NCI-H2107 treated with DMSO at 0.1 percent for 48 hours (cell line): ENCODE measurements around the gene DMXL2.
"Not testable (repeated sequence)": the region's sequence is repeated elsewhere in the genome, so short reads cannot be mapped to it uniquely, and the experiment has no call there.

Experiments used
- DNase-seq: peaks from one replicate; lab custom pipeline; 2025; ENCODE audit not compliant: unreplicated experiment; lab: John Stamatoyannopoulos, UW

Gene DMXL2

GRCh38 chr15:51625236-51625635, 2.7 kb upstream of the DMXL2 start:
- no peak for DNase-seq

- DNase-seq: no peak
Observed at GRCh38 chr15:51624022-51624421, 1.5 kb upstream of the DMXL2 start.

GRCh38 chr15:51623386-51623938, 891 bp upstream of the DMXL2 start:
- no peak for DNase-seq

- DNase-seq: peak; percentile 7
Observed at GRCh38 chr15:51621936-51622603, 501 bp downstream of the DMXL2 start.

- DNase-seq: no peak
Observed at GRCh38 chr15:51621155-51621765, 1.3 kb downstream of the DMXL2 start.

GRCh38 chr15:51620641-51621040, 1.9 kb downstream of the DMXL2 start:
- DNase-seq: peak; percentile 6

- no peak for DNase-seq
Observed at GRCh38 chr15:51620122-51620521, 2.4 kb downstream of the DMXL2 start.

- DNase-seq: no peak
Observed at GRCh38 chr15:51619331-51620035, 3.1 kb downstream of the DMXL2 start.

- no peak for DNase-seq
Observed at GRCh38 chr15:51617886-51618285, 4.7 kb downstream of the DMXL2 start.

- no peak for DNase-seq
Observed at GRCh38 chr15:51613951-51614350, 8.6 kb downstream of the DMXL2 start.

GRCh38 chr15:51612669-51613068, 9.9 kb downstream of the DMXL2 start:
- not testable (repeated sequence) for DNase-seq

GRCh38 chr15:51603462-51603948, 19.1 kb downstream of the DMXL2 start:
- DNase-seq: not testable (repeated sequence)

- DNase-seq: no peak
Observed at GRCh38 chr15:51603002-51603401, 19.6 kb downstream of the DMXL2 start.

- no peak for DNase-seq
Observed at GRCh38 chr15:51602484-51602883, 20.1 kb downstream of the DMXL2 start.

GRCh38 chr15:51601801-51602200, 20.8 kb downstream of the DMXL2 start:
- DNase-seq: no peak

GRCh38 chr15:51600114-51600513, 22.5 kb downstream of the DMXL2 start:
- no peak for DNase-seq

GRCh38 chr15:51589881-51590568, 32.5 kb downstream of the DMXL2 start:
- DNase-seq: no peak

GRCh38 chr15:51588966-51589365, 33.6 kb downstream of the DMXL2 start:
- no peak for DNase-seq

- DNase-seq: no peak
Observed at GRCh38 chr15:51585986-51586385, 36.6 kb downstream of the DMXL2 start.

- DNase-seq: no peak
Observed at GRCh38 chr15:51580982-51581381, 41.6 kb downstream of the DMXL2 start.

- no peak for DNase-seq
Observed at GRCh38 chr15:51580385-51580784, 42.2 kb downstream of the DMXL2 start.
